ENCODE measurements around the gene HNRNPUL1.
A peak's percentile ranks its signal among the peaks of the same experiment; 100 is the strongest.
"Not testable (repeated sequence)": the region's sequence is repeated elsewhere in the genome, so short reads cannot be mapped to it uniquely, and the experiment has no call there.

The HNRNPUL1 gene

DNA sequence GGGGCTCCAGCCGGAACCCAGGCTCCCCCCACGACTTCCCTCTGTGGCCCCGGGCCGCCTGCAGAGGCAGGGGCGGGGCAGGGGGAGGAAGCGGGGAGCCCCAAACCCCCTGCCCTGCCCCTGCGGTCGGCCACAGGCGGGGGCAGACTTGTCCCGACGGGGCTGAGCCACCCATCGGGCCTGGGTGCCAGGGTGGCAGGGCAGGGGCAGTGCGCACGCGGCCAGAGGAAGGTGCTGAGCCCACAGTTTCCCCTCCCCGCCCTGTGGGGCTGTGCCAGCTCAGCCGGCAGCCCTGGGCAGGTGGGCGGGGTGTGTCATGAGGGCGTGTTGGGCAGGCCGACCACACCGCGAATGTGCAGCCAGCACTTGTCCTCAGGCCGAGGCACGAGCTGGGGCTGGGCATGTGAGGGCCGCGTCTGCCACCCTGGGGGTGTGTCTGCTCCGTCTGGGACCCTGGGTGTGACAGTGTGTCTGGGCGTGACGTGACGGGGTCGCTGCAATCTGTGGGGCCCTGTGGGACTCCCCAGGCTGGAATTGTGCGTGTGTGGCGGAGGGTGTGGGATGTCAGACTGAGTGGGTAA is 63.5 kb downstream of the HNRNPUL1 start:
- peak; percentile 80 to 86 for DNase-seq

- no peak for DNase-seq
Observed at GRCh38 chr19:41328157-41328841, 64.1 kb downstream of the HNRNPUL1 start.

DNA sequence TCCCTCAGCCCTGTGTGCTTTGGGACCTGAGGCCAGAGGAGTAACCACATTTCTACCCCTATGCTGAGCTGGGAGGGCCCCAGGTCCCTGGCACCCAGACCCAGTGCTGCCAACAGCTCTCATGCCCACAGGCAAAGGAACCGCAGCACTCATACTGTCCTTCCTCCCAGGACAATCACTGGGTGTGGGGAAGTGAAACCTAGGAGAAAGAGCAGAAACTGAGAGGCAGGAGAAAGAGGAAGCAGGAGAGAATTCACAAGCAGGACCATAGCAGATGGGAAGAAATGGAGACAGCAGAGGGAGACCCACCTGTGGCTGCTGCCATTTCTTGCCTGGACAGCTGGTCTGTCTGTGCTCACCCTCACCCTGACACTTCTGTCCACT is 64.7 kb downstream of the HNRNPUL1 start:
- no peak for DNase-seq

- DNase-seq = no peak
Observed at GRCh38 chr19:41330481-41330880, 66.3 kb downstream of the HNRNPUL1 start.

DNA sequence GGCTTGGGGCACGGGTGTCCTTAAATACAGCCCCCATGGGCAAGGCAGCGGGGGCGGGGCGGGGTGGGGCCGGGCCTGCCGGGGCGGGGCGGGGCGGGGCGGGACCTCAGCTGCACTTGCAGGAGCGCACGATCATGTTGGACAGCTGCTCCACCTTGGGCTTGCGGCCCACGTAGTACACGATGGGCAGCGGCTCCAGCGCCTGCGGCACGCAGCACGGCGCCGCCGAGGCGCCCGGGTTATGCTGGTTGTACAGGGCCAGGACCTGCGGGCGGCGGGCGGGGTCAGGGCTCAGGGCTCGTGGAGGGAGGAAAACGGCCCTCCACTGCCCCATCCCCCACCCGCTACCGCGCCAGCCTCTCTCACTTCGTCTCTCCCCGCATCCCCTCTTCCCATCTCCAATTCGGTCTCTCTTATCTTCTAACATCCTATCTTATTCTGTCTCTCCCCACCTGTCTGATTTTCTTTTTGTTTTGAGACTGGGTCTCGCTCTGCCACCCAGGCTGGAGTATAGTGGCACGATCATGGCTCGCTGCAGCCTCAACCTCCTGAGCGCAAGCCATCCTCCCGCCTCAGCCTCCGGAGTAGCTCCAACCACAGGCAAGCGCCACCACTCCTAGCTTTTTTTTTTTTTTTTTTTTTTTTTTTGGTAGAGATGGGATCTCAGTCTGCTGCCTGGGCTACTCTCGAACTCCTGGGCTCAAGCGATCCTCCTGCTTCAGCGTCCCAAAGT is 66.9 kb downstream of the HNRNPUL1 start:
- DNase-seq = no peak

DNA sequence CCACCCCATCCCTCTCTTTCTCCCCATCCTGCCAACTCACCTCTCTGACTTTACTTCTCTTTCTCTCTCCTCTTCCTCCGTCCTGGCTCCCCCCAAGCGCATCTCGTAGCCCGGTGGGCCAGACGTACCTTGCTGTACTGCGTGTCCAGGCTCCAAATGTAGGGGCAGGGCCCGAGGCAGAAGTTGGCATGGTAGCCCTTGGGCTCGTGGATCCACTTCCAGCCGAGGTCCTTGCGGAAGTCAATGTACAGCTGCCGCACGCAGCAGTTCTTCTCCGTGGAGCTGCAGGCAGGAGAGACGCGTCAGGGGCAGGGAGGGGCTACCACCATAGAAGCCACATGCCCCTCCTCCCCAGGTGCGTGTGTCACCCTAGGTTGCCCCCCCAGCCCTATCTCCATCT is 67.8 kb downstream of the HNRNPUL1 start:
- DNase-seq = no peak

- DNase-seq = no peak
Observed at GRCh38 chr19:41332468-41332867, 68.3 kb downstream of the HNRNPUL1 start.

GRCh38 chr19:41334793-41335192 is 70.6 kb downstream of the HNRNPUL1 start:
- DNase-seq = no peak

DNA sequence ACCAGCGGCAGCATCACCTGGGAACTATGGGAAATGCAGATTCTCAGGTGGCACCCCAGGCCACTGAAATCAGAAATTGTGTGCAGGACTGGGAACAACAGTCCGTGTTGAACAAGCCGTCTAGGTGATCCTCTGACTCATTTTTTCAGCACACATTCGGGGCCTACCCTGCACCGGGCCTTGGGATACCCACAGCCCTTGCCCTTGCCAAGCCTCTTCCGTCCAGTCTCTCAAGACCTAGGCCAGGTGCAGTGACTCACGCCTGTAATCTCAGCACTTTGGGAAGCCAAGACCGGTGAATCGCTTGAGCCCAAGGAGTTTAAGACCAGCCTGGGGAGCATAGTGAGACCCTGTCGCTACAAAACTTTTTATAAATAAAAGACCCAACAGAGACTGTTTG is 71.3 kb downstream of the HNRNPUL1 start:
- DNase-seq = no peak

DNA sequence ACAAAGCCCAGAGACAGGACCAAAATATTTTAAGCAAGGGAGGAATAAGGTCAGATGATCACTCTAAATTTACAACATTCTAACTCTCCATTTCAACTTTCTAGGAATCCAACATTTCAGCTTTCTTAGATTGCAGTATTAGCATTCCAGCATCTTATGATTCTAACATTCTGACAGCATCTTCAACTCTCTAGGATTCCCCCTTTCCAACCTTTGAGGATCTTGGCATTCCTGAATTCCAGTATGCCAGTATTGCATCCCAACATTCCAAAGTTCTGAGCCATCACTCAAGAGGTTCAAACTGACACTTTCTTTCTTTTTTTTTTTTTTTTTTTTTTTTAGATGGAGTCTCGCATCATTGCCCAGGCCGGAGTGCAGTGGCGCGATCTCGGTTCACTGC is 75.8 kb downstream of the HNRNPUL1 start:
- no peak for DNase-seq

- no peak for DNase-seq
Observed at GRCh38 chr19:41341669-41342490, 77.7 kb downstream of the HNRNPUL1 start.

GRCh38 chr19:41344162-41344561 is 80.0 kb downstream of the HNRNPUL1 start:
- no peak for DNase-seq

DNA sequence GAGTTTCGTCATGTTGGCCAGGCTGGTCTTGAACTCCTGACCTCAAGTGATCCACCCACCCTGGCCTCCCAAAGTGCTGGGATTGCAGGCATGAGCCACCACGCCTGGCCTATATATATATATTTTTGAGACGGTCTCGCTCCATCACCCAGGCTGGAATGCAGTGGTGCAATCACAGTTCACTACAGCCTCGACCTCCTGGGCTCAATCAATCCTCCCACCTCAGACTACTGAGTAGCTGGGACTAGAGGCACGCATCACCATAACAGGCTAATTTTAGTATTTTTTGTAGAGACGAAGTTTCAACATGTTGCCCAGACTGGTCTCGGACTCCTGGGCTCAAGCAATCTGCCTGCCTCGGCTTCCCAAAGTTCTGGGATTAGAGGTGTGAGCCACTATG is 82.7 kb downstream of the HNRNPUL1 start:
- DNase-seq = not testable (repeated sequence)

DNA sequence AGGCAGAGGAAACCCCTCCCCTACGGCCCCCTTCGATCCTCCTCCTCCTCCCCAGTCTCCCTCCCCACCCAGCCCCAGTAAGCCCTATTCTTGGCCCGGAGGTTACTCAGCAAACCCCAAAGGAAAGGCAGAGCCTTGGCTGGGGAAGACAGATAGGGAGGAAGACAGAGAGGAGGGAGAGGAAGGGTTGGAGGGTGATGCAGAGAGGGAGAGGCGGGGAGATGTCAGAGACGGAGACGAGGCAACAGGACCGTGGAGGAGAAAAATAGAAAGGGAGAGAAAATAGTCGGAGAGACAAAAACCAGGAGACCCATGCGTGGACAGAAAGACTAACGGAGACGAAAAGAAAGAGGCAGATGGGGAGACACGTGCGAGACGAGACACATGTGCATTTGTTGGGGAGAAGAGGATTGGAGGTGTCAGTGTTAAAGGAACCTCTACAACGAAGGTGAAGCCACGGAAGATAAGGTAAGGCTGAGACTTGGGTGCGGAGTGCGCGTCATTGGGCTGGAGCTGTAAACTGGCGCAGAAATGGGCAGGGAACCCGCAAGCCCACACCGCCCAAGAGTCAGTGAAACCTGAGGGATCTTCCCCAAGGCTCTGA is 86.7 kb downstream of the HNRNPUL1 start:
- no peak for DNase-seq

GRCh38 chr19:41351339-41352245 is 87.4 kb downstream of the HNRNPUL1 start:
- peak; percentile 74 to 87 for DNase-seq

GRCh38 chr19:41352279-41352608 is 88.1 kb downstream of the HNRNPUL1 start:
- DNase-seq = no peak

DNA sequence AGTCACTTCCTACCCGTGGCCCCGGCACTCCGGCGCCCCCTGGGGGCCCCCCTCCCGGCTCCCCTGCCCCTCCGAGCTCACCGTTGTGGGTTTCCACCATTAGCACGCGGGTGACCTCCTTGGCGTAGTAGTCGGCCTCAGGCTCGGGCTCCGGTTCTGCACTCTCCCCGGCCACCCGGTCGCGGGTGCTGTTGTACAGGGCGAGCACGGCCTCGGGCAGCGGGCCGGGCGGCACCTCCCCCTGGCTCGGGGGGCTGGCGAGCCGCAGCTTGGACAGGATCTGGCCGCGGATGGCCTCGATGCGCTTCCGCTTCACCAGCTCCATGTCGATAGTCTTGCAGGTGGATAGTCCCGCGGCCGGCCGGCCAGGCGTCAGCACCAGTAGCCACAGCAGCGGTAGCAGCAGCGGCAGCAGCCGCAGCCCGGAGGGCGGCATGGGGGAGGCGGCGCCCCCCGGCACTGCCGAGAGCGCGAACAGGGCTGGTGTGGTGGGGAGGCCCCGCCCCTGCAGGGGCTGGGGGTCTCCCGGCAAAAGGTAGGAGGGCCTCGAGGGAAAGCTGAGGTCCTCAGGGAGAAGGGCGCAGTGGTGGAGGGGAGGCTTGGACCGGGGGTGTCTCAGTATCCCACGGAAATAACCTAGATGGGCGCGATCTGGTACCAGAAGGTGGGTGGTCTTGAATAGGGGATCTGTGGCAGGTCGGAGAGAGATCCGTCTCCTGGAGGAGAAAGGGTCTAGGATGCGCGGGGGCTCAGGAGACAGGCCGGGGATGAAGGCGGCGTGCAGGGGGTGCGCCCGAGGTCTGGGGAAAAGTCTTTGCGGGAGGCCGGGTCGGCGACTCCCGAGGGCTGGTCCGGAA is 88.7 kb downstream of the HNRNPUL1 start:
- peak; percentile 76 to 78 for DNase-seq

DNA sequence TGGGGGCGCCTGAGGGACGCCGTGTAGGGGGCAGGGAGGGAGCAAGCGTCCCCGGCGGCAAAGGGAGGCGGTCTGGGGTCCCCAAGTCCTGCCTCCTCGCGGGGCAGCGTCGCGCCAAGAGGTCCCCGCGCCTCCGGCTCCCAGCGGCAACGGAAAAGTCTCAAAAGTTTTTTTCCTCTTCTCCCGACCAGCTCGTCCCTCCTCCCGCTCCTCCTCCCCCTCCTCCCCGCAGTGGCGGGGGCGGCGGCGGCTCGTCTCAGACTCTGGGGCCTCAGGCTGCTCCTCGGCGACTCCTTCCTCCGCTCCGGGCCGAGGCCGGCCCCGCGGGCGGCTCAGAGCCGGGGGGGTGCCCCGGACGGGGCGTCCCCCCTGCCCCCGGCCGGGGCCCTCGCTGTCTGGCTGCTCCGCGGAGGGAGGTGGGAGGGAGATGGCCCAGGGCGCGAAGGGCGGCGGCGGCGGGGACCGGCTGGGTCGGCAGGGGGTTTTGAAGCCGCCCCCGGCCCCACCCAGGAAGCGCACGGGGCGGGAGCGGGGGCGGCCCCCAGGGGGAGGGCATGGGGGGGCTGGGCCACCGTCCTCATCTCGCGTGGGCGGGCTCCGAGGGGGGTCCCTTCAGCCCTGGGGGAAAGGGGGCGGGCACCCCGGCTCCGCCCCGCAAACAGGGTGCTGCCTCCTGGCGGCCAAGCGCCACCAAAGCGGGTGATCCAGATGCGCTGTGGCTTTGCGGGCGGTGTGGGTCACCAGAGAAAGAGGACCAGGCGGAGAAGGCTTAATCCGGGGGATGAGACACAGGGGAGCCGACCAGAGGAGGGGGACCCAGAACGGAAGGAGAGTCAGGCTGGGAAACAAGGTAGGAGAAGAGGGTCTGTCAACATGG is 89.5 kb downstream of the HNRNPUL1 start, which contains the start of gene TGFB1:
TGFB1 (minus strand) TSS at position 457 of the 877 bp plus-strand sequence. CDS start 878 bp downstream, outside the sequence.
- peak; percentile 94 for DNase-seq

DNA sequence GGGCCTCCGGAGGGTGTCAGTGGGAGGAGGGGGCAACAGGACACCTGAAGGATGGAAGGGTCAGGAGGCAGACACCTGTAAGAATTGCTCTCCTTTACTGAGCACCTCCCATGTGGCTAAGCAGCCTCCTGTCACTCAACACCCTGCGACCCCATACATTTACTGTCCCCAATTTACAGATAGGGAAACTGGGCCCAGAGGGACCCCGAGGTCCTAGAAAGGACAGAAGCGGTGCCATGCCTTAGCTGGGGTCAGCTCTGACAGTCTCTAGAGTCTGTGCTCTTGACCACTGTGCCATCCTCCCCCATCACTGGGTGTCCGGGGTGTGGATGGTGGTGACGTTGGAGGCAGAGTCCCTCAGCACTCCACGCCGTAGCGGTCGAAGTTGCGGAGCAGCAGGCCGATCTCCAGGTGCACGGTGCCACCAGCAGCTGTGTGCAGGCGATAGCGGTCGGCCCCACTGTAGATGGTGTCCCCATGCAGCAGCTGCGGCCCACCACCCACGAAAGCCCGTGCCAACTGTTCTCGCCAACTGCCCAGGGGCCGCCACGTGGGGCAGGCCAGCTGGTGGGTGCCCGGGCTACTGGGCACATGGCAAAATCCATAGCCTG is 90.3 kb downstream of the HNRNPUL1 start:
- no peak for DNase-seq
